HG03097 (cell line): ENCODE results near the gene ZNF771.
"Not testable (repeated sequence)": the region's sequence is repeated elsewhere in the genome, so short reads cannot be mapped to it uniquely, and the experiment has no call there.

Experiments
- ATAC-seq: cut with Tn5 transposase; IDR thresholded peaks from one replicate; pipeline ENCODE4 v1.9.1; 2021; ENCODE audit not compliant: unreplicated experiment, low FRiP score

The ZNF771 gene

DNA sequence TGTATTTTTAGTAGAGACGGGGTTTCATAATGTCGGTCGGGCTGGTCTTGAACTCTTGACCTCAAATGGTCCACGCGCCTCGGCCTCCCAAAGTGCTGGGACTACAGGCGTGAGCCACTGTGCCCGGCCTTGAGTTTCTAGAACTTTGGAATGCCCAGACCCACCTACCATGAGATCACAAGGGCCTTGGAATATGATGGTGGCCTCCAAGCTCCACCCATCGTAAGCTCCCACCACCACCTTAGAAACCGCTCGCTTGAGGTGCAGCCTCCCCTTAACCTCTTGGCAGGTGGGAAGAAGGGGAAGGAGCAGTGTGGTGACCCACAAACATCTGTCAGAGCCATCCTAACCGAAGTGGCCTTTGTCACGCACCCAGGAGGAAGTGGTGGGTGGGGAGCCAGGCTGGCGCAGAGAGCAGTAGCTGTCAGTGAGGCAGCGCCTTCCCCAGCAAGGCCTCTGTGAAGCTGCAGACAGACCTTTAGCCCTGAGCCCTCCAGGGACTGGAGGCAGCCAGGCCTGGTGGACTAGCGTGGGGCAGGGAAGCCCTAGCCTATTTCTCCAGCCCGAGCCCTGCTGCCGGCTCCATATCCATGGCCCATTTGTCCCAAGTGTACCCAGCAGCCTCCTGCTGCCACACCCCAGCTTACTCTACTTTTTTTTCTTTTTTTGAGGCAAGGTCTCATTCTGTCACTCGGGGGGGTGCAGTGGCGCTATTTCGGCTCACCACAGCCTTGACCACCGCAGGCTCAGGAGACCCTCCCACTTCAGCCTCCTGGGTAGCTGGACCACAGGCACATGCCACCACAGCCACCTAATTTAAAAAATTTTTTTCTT is 51.4 kb downstream of the ZNF771 start:
- peak; percentile 87 for ATAC-seq

DNA sequence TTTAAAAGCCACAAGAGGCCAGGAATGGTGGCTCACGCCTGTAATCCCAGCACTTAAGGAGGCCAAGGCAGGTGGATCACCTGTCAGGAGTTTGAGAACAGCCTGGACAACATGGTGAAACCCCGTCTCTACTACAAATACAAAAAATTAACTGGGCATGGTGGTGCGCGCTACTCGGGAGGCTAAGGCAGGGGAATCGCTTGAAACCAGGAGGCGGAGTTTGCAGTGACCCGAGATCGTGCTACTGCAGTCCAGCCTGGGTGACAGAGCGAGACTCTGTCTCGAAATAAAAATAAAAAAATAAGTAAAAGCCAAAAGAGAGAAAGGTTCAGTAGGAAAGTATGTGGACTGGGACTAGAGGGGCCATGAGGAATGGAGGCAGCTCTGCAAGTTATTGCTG is 52.0 kb downstream of the ZNF771 start:
- no peak for ATAC-seq

DNA sequence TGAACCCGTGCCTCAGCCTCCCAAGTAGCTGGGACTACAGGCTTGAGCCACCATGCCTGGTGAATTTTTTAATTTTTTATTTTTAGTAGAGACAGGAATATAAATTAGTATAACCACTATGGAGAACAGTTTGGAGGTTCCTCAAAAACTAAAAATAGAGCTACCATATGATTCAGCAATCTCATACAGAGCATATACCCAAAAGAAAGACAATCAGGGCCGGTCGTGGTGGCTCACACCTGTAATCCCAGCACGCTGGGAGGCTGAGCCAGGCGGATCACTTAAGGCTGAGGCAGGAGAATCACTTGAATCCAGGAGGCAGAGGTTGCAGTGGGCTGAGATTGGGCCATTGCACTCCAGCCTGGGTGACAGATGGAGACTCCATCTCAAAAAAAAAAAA is 54.0 kb downstream of the ZNF771 start:
- not testable (repeated sequence) for ATAC-seq

DNA sequence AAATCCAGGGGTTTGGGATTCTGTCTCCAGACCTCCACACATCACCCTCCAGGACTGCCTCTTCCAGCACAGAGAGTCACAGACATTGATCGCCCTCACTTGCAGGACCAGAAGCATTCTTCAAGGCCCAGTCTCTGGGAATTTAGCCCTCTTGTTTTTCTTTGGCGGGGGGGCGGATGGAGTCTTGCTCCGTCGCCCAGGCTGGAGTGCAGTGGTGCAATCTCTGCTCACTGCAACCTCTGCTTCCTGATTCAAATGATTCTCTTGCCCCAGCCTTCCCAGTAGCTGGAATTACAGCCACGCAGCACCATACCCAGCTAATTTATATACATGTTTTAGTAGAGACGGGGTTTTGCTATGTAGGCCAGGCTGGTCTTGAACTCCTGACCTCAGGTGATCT is 56.7 kb downstream of the ZNF771 start:
- no peak for ATAC-seq
